ENCODE results near the gene HMOX2.
A peak's percentile ranks its signal among the peaks of the same experiment; 100 is the strongest.

HMOX2 gene

GRCh38 chr16:4475880-4476788 is at the start of gene HMOX2:
TSS of gene HMOX2 (plus strand) at chr16:4476398. CDS start at chr16:4505525, 29,127 bp downstream.
- DNase-seq = peak; percentile 89

DNA sequence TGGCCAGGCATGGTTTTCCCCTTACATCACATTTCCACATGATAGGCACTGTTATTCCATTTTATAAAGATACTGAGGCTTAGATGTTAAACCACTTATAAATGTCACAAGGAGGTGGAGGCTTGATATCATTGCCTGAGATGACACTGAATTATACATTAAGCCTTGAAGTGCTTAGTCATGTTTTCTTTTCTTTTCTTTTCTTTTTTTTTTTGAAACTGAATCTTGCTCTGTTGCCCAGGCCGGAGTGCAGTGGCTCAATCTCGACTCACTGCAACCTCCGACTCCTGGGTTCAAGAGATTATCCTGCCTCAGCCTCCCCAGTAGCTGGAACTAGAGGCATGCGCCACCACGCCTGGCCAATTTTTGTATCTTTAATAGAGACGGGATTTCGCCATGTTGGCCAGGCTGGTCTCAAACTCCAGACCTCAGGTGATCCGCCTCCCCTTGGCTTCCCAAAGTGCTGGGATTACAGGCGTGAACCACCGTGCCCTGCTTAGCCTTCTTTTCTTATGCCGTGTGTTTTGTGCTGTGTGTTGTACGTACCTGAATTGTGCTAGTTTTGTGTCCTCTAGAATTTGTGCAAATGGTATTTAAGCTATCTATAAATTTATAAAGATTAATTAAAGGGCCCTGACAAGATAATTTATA is 49.4 kb upstream of the HMOX2 start:
- DNase-seq = no peak

DNA sequence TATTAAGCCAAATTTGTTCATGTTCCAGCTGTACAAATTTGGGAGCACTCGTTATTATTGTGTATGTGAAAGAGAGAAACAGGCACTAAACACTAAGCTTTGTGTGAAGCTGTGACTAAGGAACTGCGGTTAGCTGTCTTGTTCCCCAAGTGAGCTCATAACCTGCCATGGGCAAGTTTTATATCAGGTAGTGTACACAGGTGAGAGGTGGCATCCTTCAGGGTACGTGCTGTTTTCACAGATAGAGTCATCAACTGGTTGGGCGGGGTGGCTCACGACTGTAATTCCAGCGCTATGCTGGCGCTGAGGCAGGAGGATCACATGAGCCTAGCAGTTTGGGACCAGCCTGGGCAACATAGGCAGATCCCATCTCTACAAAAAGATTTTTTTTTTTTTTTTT is 47.7 kb upstream of the HMOX2 start:
- DNase-seq = no peak

DNA sequence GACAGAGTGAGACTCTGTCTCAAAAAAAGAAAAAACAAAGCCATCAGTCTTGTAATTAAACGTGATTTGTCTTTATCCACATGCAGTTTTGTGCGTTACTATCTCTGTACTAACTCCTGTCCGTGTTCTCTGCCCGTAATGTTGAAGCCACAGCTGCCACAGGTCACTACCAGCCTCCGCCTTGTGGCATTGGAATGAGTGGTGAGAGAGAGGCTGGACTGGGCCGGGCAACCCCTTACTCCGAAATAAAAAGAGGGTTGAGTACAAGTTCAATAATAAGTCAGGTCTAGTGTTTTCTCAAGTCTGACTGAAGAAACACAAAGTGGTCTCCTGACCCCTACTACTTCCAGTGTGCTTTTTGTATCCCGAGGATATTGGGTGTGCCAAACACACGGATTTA is 45.2 kb upstream of the HMOX2 start:
- no peak for DNase-seq

DNA sequence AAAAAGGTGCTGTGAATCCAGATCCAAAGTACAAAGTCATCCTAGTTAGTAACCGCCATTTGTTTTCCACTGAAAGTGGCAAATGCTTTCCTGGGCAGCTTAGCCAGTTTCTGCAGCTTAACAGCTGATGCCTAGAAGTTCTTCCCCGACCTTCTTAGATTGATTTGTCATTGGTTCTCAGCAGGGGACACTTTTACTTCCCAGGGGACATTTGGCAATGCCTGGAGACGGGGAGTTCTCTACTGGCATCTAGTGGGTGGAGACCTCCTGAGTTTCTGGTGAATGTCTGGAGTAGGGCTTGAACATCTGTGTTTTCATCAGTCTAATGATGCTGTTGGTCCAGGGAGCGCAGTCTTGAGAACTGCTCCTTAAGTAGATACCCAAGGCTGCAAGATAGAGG is 43.0 kb upstream of the HMOX2 start:
- DNase-seq = no peak

GRCh38 chr16:4433914-4434787 is 42.0 kb upstream of the HMOX2 start:
- no peak for DNase-seq

DNA sequence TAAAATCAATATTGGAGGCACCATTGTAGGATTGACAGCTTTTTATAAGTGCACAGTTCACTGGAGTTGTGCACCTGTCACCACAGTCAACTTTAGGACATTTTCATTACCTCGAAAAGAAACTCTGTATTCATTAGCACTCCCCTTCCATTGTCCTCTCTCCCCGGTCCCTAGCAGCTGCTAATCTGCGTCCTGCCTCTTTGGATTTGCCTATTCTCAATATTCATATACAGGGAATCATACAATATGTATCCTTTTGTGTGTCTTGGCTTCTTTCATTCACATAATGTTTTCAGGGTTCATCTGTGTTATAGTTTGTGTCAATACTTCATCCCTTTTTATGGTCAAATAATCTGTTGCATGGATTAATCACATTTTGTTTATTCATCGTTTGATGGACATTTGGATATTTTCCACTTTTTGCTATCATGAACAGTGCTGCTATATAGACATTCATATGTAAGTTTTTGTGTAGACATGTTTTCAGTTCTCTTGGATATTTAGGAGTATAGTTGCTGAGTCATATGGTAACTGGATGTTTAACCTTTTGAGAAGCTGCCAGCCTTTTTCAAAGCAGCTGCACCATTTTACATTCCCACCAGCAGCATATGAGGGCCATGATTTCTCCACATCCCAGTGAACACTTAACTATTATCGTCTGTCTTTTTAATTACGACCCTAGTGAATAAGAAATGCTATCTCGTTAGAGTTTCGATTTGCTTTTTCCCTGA is 40.7 kb upstream of the HMOX2 start:
- DNase-seq = no peak

DNA sequence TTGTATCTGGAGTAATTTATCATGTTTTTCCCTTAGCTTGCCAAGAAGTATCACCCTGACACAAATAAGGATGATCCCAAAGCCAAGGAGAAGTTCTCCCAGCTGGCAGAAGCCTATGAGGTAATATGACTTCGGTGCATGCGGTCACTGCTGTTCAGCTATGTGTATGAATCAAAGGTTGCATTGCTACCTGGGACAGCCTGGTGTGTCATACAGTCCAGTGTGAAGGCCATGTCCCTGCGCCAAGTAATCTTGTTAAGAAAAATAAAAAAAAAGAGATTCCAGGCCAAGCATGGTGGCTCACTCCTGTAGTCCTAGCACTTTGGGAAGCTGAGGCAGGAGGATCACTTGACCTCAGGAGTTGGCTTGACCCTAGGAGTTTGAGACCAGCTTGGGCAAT is 38.8 kb upstream of the HMOX2 start:
- DNase-seq = no peak

GRCh38 chr16:4442371-4442770 is 33.8 kb upstream of the HMOX2 start:
- no peak for DNase-seq

DNA sequence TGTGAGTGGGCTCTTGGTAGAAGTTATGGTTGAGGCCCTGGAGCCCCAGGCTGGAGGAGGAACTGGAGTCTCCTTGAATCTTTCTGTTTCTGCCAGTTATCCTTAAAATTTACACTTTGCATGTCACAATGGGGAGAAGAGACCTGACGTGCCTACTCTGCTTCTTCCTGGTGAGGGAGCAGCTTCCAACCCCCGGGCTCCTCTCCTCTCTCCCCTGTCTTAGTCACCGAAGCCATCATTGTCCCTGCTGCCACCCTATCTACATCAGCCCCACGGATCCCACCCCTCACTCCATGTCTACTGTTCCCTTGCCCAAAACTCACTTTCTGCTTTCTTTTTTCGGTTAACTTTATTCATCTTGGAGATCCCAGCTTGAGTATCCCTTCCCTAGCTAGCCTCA is 32.9 kb upstream of the HMOX2 start:
- no peak for DNase-seq

- no peak for DNase-seq
Observed at GRCh38 chr16:4443986-4444385, 32.2 kb upstream of the HMOX2 start.

DNA sequence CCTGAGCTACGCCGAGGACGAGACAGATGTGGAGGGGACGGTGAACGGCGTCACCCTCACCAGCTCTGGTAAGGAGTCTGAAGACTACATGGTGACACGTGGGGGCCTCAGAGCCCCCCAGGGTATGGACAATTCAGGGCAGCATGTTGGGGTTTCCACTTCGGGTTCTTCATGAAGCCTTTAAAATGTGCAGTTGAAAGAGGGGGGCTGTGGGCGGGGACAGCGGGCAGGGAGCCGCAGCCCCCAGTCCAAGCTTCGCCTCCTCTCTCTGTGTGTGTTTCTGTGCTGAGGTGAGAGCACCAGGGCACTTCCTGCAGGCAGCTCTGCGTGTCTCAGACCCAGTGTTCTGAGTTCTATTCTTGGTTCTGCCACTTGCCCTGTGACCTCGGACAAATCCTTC is 25.8 kb upstream of the HMOX2 start:
- DNase-seq = no peak

DNA sequence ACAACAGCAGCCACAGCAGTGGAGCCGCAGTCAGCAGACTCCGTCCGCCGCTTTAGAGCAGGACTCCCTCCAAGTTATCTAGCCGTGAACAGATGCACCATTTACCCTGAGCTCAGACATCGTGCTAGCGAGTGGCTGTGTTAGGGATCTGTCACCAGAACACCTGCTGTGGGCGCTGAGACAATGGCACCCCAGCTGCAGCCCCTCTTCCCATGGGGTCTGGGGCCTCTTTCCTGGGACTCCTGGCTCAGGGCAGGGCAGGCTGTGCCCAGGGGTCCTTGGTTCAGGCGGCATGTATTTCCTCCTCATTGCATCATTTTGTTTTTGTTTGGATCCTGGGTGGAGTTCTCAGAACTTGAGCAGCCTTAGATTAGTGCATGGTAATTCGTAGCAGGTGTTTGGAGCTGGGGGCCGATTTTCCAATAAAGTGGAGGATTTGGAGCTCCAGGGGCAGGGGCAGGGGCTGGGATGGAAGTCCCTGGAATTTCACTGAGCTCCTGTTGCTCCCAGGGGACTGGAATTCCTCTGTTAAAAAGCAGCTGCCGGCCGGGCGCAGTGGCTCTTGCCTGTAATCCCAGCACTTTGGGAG is 25.2 kb upstream of the HMOX2 start:
- DNase-seq = no peak

GRCh38 chr16:4452674-4453073 is 23.5 kb upstream of the HMOX2 start:
- no peak for DNase-seq

GRCh38 chr16:4454623-4455022 is 21.6 kb upstream of the HMOX2 start:
- DNase-seq = no peak

DNA sequence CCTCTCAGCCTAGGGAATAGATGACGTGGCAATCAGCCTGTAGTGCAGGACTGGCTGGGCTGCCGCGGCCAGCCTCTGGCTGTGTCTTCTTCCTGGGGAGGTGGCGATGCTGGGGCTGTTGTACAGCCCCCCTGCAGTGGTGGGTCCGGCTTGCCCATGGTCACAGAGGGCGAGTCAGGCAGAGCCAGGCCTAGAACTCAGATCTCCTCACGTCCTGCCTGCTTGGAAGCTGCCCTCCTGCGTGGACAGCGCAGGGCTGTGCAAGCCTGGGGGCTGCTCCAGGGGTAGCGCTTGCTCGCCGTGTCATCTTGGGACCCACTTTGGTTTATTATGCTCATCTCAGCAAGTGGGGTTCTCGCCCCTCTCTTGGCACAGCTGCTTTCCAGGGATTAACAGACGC is 21.1 kb upstream of the HMOX2 start:
- no peak for DNase-seq

DNA sequence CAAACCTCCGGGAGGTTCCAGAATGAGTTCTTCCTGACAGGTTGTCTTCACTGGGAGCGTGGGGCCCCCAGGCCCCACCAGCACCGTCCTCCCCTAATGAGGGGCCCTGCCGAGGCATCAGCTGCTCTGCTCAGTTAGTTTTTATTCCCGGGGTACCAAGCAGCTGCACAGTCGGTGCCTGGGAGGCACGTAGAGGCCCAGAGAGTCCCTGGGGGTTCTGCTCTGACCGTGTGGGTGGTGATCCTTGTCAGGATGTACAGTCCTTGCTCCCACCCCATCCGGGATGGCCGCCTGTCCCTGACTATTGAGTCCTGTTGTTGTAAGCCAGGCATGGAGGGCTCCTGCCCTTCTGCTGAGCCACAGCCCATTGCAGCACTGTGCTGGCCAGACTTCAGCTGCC is 20.2 kb upstream of the HMOX2 start:
- DNase-seq = no peak

- no peak for DNase-seq
Observed at GRCh38 chr16:4460936-4461249, 15.3 kb upstream of the HMOX2 start.

DNA sequence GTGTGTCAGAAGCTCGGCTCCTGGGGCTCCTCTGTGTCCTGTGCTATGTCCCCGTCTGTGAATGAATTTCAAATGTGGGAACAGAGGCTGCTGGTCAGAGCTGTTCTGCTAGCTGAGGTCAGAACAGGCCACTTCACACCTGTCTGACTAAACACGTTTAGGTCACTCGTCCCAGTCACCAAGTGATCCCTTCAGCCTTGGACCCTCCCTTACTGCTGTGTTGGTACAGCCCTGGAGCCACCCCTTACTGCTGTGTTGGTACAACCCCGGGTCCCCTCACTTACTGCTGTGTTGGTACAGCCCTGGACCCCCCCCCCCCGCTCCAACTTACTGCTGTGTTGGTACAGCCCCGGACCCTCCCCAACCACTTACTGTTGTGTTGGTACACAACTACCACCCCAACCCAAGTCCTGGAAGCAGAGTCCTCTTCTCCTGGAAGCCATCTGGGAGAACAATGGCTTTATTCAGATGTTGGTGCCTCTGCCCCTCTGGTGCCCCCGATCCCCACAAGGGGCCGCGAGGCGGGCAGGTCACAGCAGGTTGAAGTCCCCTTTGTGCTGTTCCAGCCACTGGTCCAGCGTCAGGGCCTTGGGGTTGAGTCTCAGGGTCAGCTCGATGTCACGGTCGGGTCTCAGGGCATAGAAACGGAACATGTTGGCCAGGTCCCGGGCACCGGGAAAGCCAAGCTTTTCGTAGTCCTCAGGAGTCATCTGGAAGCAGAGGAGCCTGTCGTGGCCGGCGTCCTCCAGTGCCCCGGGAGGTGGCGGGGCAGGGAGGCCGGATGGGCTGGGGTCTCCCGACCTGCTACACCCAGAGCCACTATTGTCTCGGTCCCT is 14.7 kb upstream of the HMOX2 start:
- DNase-seq = no peak

- no peak for DNase-seq
Observed at GRCh38 chr16:4463522-4464163, 12.6 kb upstream of the HMOX2 start.

All from MV-4-11 (cell line).